Measurements from ENCODE around the gene MRPS18A. TPM values are rescaled to one million over a fixed set of nuclear protein-coding genes. Genes with fewer than 3 reads are reported as not detected.

The MRPS18A gene
- total and polyA plus RNA-seq, 2 of the 13 experiments (the other 11 are each of a cell fraction or from before 2014, with no cell fraction given), result 87.8 to 89.1 TPM

DNA sequence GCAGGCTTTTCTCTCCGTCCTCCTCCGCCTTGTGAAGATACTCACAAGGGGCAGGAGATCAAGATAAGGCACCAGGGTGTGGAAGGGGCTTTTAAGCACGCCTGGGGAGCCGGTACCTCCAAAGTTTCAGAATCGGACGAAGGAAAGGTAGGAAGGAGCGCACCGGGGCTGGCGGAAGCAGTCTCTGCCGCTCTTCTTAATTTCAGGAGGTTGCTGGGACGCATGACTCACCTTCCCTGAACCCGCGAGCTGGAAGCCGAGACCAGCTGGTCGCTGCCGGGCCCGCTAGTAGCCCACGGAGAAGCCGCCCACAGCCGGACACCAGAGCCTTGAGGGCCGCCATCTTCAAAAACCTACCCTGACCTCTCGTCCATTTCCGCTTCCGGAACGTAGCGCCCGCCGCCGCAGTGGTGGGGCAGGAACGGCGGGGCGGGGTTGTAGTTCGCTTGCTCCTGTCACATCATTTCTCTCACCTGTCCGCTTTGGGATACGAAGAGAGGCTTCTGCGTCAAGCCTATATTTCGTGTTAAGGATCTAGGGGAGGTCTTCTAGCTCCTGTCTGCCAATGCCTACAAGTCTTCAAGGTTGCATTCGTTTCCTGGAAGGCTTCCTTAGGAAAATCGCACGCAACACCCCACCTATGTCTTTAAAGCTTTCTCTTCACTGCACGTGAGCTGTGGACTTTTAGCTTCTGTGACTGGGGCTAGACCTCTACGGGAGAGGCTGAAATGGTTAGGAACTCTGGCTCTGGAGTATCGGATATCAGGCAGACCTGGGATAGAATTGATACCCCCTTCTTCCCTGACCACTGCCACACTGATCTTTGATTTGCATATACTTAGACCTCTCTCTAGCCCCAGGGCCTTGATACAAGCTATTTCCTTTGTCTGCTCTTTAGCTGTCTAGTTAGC, at the start of gene MRPS18A (continued):
- no peak for TF ChIP-seq SRSF1 (optimal IDR thresholded peaks at IDR 0.05; ENCODE audit: low read depth, low read length)
- TF ChIP-seq, protein P1, sequence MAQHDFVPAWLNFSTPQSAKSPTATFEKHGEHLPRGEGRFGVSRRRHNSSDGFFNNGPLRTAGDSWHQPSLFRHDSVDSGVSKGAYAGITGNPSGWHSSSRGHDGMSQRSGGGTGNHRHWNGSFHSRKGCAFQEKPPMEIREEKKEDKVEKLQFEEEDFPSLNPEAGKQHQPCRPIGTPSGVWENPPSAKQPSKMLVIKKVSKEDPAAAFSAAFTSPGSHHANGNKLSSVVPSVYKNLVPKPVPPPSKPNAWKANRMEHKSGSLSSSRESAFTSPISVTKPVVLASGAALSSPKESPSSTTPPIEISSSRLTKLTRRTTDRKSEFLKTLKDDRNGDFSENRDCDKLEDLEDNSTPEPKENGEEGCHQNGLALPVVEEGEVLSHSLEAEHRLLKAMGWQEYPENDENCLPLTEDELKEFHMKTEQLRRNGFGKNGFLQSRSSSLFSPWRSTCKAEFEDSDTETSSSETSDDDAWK (CRISPR knock-in tag; IDR thresholded peaks at IDR 0.05), result no peak
- peak; percentile 72; the same call in 1 of the 2 replicates for TF ChIP-seq ZBTB38 (CRISPR knock-in tag; IDR thresholded peaks at IDR 0.05)
- TF ChIP-seq TERF1 (CRISPR knock-in tag; IDR thresholded peaks at IDR 0.05), result no peak
- no peak for TF ChIP-seq ZFP82 (CRISPR knock-in tag; IDR thresholded peaks at IDR 0.05; ENCODE audit: borderline replicate concordance)
- TF ChIP-seq MBNL3 (CRISPR knock-in tag; conservative IDR thresholded peaks at IDR 0.05), result no peak
- 0 out of 2 replicates have a peak, but pooled peaks have one; percentile 31 for TF ChIP-seq HIVEP1 (CRISPR knock-in tag; IDR thresholded peaks at IDR 0.05)
- TF ChIP-seq NR2F2 (IDR thresholded peaks at IDR 0.05; ENCODE audit: borderline replicate concordance, low read depth), result no peak
- peak; percentile 54; the same call in 1 of the 2 replicates for TF ChIP-seq ZNF142 (CRISPR knock-in tag; IDR thresholded peaks at IDR 0.05)
- no peak for TF ChIP-seq ZNF746 (CRISPR knock-in tag; IDR thresholded peaks at IDR 0.05)
- no peak for TF ChIP-seq MLXIP (CRISPR knock-in tag; IDR thresholded peaks at IDR 0.05; ENCODE audit: borderline replicate concordance)
- TF ChIP-seq PAF1 (CRISPR knock-in tag; IDR thresholded peaks at IDR 0.05), result no peak
- TF ChIP-seq, protein P2, sequence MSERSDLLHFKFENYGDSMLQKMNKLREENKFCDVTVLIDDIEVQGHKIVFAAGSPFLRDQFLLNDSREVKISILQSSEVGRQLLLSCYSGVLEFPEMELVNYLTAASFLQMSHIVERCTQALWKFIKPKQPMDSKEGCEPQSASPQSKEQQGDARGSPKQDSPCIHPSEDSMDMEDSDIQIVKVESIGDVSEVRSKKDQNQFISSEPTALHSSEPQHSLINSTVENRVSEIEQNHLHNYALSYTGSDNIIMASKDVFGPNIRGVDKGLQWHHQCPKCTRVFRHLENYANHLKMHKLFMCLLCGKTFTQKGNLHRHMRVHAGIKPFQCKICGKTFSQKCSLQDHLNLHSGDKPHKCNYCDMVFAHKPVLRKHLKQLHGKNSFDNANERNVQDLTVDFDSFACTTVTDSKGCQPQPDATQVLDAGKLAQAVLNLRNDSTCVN (CRISPR knock-in tag; IDR thresholded peaks at IDR 0.05; ENCODE audit: borderline replicate concordance), result peak; percentile 77; the same call in 1 of the 2 replicates
- peak; percentile 60 for TF ChIP-seq CREM (IDR thresholded peaks at IDR 0.05)
- TF ChIP-seq CREM (CRISPR knock-in tag; IDR thresholded peaks at IDR 0.05), result no peak
- peak; percentile 95 for TF ChIP-seq KAT7 (CRISPR knock-in tag; IDR thresholded peaks at IDR 0.05; ENCODE audit: borderline replicate concordance)

Measured in HepG2 (cell line).